Keratinocyte (primary cell): ENCODE data around the gene UNC5A. TPM values are rescaled to one million over a fixed set of nuclear protein-coding genes. Genes with fewer than 3 reads are reported as not detected.

Experiments
- DNase-seq: peaks from one replicate; pipeline ENCODE4 v3.0.0-alpha.2; 2011; ENCODE audit warnings: low read depth, missing footprints, low spot score
- FAIRE-seq: peaks from 2 replicates; lab custom pipeline; 2011; peaks lifted over from hg19 to GRCh38; lab: Jason Lieb, UNC
- H2AFZ ChIP-seq: 2 replicates; pipeline ENCODE4 v1.6.0; 2012; ENCODE audit warnings: low read length, control low read depth, inconsistent platforms; ENCODE audit not compliant: control insufficient read depth
- H3K27ac ChIP-seq: 2 replicates; pipeline ENCODE4 v1.5.1; 2011; ENCODE audit warnings: low read length; ENCODE audit not compliant: control insufficient read depth, insufficient read depth
- H3K27me3 ChIP-seq: 3 replicates; pipeline ENCODE4 v1.6.0; 2011; ENCODE audit warnings: low read length; ENCODE audit not compliant: control insufficient read depth, insufficient read depth; ENCODE audit errors: extremely low read depth
- H3K36me3 ChIP-seq, 2 experiments: 2 replicates in 1 of 2; 3 replicates in 1 of 2; pipeline ENCODE4 v1.5.1; 2011; ENCODE audit warnings: low read length in 2 of 2, mild to moderate bottlenecking in 1 of 2; ENCODE audit not compliant: control insufficient read depth in 2 of 2, insufficient read depth in 2 of 2; ENCODE audit errors: extremely low read depth in 1 of 2
- H3K4me1 ChIP-seq: 3 replicates; pipeline ENCODE4 v1.5.1; 2011; ENCODE audit warnings: low read length; ENCODE audit not compliant: control insufficient read depth, insufficient read depth; ENCODE audit errors: extremely low read depth
- H3K4me2 ChIP-seq: 3 replicates; pipeline ENCODE4 v1.6.0; 2011; ENCODE audit warnings: low read depth, low read length; ENCODE audit not compliant: control insufficient read depth, insufficient read depth; ENCODE audit errors: extremely low read depth
- H3K4me3 ChIP-seq, 3 experiments: fragments of 200-600 bp in 1 of 3; sonication (generic) in 1 of 3; 2 replicates in 2 of 3; 3 replicates in 1 of 3; pipeline ENCODE4 v1.5.1; 2011 to 2016; ENCODE audit warnings: low read length in 3 of 3, mild to moderate bottlenecking in 3 of 3, control low read depth in 2 of 3, inconsistent platforms in 1 of 3, low read depth in 1 of 3, mixed read lengths in 1 of 3, mixed run types in 1 of 3, moderate library complexity in 1 of 3; ENCODE audit not compliant: control insufficient read depth in 2 of 3, insufficient read depth in 2 of 3; ENCODE audit errors: extremely low read depth in 1 of 3
- H3K79me2 ChIP-seq: 2 replicates; pipeline ENCODE4 v1.6.0; 2012; ENCODE audit warnings: low read length; ENCODE audit not compliant: control insufficient read depth, insufficient read depth
- H3K9ac ChIP-seq: 3 replicates; pipeline ENCODE4 v1.6.0; 2011; ENCODE audit warnings: low read length; ENCODE audit not compliant: control insufficient read depth, insufficient read depth; ENCODE audit errors: extremely low read depth
- H3K9me1 ChIP-seq: 3 replicates; pipeline ENCODE4 v1.6.0; 2011; ENCODE audit warnings: low read length; ENCODE audit not compliant: control insufficient read depth, insufficient read depth; ENCODE audit errors: extremely low read depth
- H3K9me3 ChIP-seq: 2 replicates; pipeline ENCODE4 v1.5.1; 2012; ENCODE audit warnings: low read depth, low read length; ENCODE audit not compliant: control insufficient read depth
- H4K20me1 ChIP-seq: 3 replicates; pipeline ENCODE4 v1.6.0; 2011; ENCODE audit warnings: low read length; ENCODE audit not compliant: control insufficient read depth, insufficient read depth; ENCODE audit errors: extremely low read depth
- EZH2 ChIP-seq: IDR thresholded peaks from one replicate; pipeline ENCODE4 v1.6.1; 2012; ENCODE audit warnings: inconsistent platforms, mild to moderate bottlenecking, low read length, moderate library complexity
- dilution Hi-C: fragments of 300-500 bp; cut with MboI; formaldehyde crosslinking; loops from one replicate; pipeline ENCODE4 v1.7.0; 2020; ENCODE audit warnings: low sequenced_read_pairs; ENCODE audit not compliant: extremely low pct_ligation_motif_present
- polyA plus RNA-seq, 5 experiments: library from polyadenylated mRNA; depleted of rRNA in 3 of 5; stranded (reverse) in 3 of 5; stranded (forward) in 1 of 5; unstranded in 1 of 5; fragments of >200 nt; gene quantifications; 1 replicate in 1 of 5; 2 replicates in 3 of 5; 3 replicates in 1 of 5; pipeline versions ENCODE4 v1.2.1 to v1.2.3, GENCODE V29; 2011 to 2012; ENCODE audit warnings: missing spikeins in 2 of 5, low read depth in 1 of 5, low replicate concordance in 1 of 5
- TF ChIP-seq, protein P1 (sequence below), 3 experiments: IDR thresholded peaks in 1 of 3; conservative IDR thresholded peaks in 1 of 3; optimal IDR thresholded peaks in 1 of 3; 2 replicates in 2 of 3; 3 replicates in 1 of 3; pipeline versions ENCODE3 to v1.5.1; 2011; ENCODE audit warnings: low read length in 3 of 3, mild to moderate bottlenecking in 3 of 3, moderate library complexity in 2 of 3, control low read depth in 1 of 3, inconsistent platforms in 1 of 3; ENCODE audit not compliant: insufficient read depth in 2 of 3; ENCODE audit errors: extremely low read depth in 1 of 3

Gene UNC5A
- polyA plus RNA-seq, 1 donor (not counting 4 experiments of a cell fraction or from before 2014, with no cell fraction given), result not detected

DNA sequence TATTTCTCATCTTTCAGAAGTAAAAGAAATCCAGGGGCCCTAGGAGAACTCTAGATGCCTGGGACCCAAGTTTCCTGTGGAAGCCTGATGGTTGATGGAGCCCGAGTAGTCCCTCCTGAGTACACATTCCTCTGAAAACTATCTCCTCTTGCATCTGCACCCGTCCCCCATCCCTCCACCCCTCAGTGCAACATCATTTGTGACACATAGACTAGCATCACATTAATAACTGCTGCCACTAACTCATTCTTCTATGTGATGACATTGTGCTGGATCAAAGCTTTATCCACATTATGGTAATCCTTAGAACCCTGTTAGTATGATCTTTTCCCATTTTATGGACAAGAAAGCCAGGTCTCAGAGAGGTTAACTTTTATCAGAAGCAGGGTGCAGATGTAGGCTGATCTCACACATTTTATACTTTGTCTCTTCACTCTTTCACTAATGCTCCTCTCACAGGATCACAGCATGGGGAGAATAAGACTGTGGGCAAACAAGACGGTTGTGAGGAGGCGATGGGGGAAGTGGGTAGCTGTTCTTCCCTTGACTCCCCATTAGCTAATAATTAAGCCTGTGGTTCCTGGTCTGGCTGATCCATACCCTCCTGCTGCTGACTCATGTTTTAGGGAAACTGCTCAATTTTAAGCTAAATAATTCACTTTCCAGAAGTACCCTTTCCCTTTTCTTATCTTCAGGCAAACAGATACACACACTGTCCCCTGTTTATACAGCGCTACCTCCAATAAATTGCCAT lies 92.7 kb downstream of the UNC5A start:
- no peaks in the 10 kb centered on the region for H4K20me1 ChIP-seq
- H3K4me2 ChIP-seq, result no peak overlapping the region
- H3K79me2 ChIP-seq, result no peaks in the 10 kb centered on the region
- dilution Hi-C loops, result no loop called here
- H3K4me3 ChIP-seq, result no peak overlapping the region
- H3K27ac ChIP-seq, result no peak overlapping the region
- H3K9me1 ChIP-seq, result no peaks in the 10 kb centered on the region
- FAIRE-seq (no peak), DNase-seq (no peak)
- no peaks in the 10 kb centered on the region for H3K9me3 ChIP-seq
- no peak overlapping the region for H3K9ac ChIP-seq
- TF ChIP-seq, protein P1, sequence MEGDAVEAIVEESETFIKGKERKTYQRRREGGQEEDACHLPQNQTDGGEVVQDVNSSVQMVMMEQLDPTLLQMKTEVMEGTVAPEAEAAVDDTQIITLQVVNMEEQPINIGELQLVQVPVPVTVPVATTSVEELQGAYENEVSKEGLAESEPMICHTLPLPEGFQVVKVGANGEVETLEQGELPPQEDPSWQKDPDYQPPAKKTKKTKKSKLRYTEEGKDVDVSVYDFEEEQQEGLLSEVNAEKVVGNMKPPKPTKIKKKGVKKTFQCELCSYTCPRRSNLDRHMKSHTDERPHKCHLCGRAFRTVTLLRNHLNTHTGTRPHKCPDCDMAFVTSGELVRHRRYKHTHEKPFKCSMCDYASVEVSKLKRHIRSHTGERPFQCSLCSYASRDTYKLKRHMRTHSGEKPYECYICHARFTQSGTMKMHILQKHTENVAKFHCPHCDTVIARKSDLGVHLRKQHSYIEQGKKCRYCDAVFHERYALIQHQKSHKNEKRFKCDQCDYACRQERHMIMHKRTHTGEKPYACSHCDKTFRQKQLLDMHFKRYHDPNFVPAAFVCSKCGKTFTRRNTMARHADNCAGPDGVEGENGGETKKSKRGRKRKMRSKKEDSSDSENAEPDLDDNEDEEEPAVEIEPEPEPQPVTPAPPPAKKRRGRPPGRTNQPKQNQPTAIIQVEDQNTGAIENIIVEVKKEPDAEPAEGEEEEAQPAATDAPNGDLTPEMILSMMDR (optimal IDR thresholded peaks at IDR 0.05 in 1 of 3, IDR thresholded peaks at IDR 0.05 in 1 of 3, conservative IDR thresholded peaks at IDR 0.05 in 1 of 3; ENCODE audit: extremely low read depth in 1 of 3, insufficient read depth in 2 of 3, low read length in 3 of 3), result no peak
- peaks cover 14 to 28% of the 10 kb centered on the region in 2 experiments for H3K36me3 ChIP-seq
- H3K27me3 ChIP-seq, result no peaks in the 10 kb centered on the region
- H2AFZ ChIP-seq, result no peak overlapping the region
- H3K4me1 ChIP-seq, result no peaks in the 10 kb centered on the region

DNA sequence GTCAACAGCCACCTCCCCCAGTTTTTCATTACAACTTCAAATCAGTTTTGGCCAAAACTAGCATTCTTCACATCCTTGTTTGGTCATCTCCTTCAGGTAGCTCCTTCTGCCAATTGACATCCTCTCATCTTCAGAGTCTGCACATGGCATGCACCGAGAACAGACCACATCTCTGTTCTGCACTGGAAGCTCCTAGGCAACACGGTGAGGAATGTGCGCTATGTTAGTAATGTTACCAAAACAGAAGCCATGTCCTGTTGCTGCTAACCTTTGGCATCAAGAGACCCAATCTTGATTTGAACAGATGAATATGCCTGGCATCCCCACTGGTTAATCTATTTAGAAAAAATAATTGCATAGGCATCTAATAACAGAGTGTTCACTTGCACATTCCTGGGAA lies 93.9 kb downstream of the UNC5A start:
- Histone ChIP-seq H2AFZ (no peak overlapping the region), H3K27ac (no peak overlapping the region), H3K4me3 (no peak overlapping the region), H3K79me2 (no peaks in the 10 kb centered on the region), H3K9me3 (no peaks in the 10 kb centered on the region), H3K27me3 (no peaks in the 10 kb centered on the region), H3K9ac (no peak overlapping the region), H3K4me2 (no peak overlapping the region), H3K36me3 (peaks cover 20 to 33% of the 10 kb centered on the region in 2 experiments), H3K9me1 (no peaks in the 10 kb centered on the region), H3K4me1 (no peaks in the 10 kb centered on the region), H4K20me1 (no peaks in the 10 kb centered on the region)
- FAIRE-seq (no peak), DNase-seq (no peak)
- TF ChIP-seq, protein P1 (optimal IDR thresholded peaks at IDR 0.05 in 1 of 3, IDR thresholded peaks at IDR 0.05 in 1 of 3, conservative IDR thresholded peaks at IDR 0.05 in 1 of 3; ENCODE audit: extremely low read depth in 1 of 3, insufficient read depth in 2 of 3, low read length in 3 of 3), result no peak
- TF ChIP-seq EZH2, result no peak
- dilution Hi-C loops, result no loop called here
